ENCODE results near the gene ALPK3.

- TF ChIP-seq EP300 (IDR thresholded peaks at IDR 0.05): no peak
- TF ChIP-seq, protein P1, sequence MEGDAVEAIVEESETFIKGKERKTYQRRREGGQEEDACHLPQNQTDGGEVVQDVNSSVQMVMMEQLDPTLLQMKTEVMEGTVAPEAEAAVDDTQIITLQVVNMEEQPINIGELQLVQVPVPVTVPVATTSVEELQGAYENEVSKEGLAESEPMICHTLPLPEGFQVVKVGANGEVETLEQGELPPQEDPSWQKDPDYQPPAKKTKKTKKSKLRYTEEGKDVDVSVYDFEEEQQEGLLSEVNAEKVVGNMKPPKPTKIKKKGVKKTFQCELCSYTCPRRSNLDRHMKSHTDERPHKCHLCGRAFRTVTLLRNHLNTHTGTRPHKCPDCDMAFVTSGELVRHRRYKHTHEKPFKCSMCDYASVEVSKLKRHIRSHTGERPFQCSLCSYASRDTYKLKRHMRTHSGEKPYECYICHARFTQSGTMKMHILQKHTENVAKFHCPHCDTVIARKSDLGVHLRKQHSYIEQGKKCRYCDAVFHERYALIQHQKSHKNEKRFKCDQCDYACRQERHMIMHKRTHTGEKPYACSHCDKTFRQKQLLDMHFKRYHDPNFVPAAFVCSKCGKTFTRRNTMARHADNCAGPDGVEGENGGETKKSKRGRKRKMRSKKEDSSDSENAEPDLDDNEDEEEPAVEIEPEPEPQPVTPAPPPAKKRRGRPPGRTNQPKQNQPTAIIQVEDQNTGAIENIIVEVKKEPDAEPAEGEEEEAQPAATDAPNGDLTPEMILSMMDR (IDR thresholded peaks at IDR 0.05): no peak
These were observed 25.6 kb downstream of the ALPK3 start for GRCh38 chr15:84842781-84843180.
